HepG2 (cell line): ENCODE measurements around the gene ISOC2. TPM values are rescaled to one million over a fixed set of nuclear protein-coding genes. Genes with fewer than 3 reads are reported as not detected.

Experiments used
- FOSL2 ChIP-seq: sonication (generic); formaldehyde crosslinking; IDR thresholded peaks from 2 replicates; pipeline ENCODE4 v1.4.0; 2020; ENCODE audit warnings: missing genetic modification reagents
- GATAD1 ChIP-seq: IDR thresholded peaks from 2 replicates; pipeline ENCODE4 v1.6.1; 2016; ENCODE audit warnings: missing genetic modification reagents, missing compliant biosample characterization
- HNF4A ChIP-seq: sonication (generic); formaldehyde crosslinking; IDR thresholded peaks from 2 replicates; pipeline ENCODE4 v1.4.0; 2020; ENCODE audit warnings: missing genetic modification reagents
- HNRNPK ChIP-seq: fragments of 200-400 bp; formaldehyde crosslinking; IDR thresholded peaks from 2 replicates; pipeline ENCODE4 v1.6.1; 2018; ENCODE audit warnings: low read length, low read depth, moderate library complexity, mild to moderate bottlenecking; ENCODE audit not compliant: poor library complexity, severe bottlenecking
- KLF6 ChIP-seq: IDR thresholded peaks from 2 replicates; pipeline ENCODE4 v1.8.0; 2016; ENCODE audit warnings: missing biosample characterization, missing genetic modification reagents
- SMC3 ChIP-seq: IDR thresholded peaks from 2 replicates; pipeline ENCODE4 v1.6.1; 2011; ENCODE audit warnings: low read length, improper control_type of control experiment
- THAP11 ChIP-seq: IDR thresholded peaks from 2 replicates; pipeline ENCODE4 v1.6.1; 2016; ENCODE audit warnings: missing biosample characterization, missing genetic modification reagents
- ZNF264 ChIP-seq: sonication (generic); formaldehyde crosslinking; IDR thresholded peaks from 2 replicates; pipeline ENCODE4 v1.4.0; 2020; ENCODE audit warnings: missing genetic modification reagents
- ZNF317 ChIP-seq: sonication (generic); formaldehyde crosslinking; IDR thresholded peaks from 2 replicates; pipeline ENCODE4 v1.5.0; 2020; ENCODE audit warnings: mild to moderate bottlenecking, missing genetic modification reagents
- ZNF746 ChIP-seq: sonication (generic); formaldehyde crosslinking; IDR thresholded peaks from 2 replicates; pipeline ENCODE4 v1.8.0; 2022; ENCODE audit warnings: mild to moderate bottlenecking, missing genetic modification reagents
- ZNF83 ChIP-seq: sonication (generic); formaldehyde crosslinking; IDR thresholded peaks from 2 replicates; pipeline ENCODE4 v1.4.0; 2020; ENCODE audit warnings: missing genetic modification reagents, mild to moderate bottlenecking, borderline replicate concordance
- polyA plus RNA-seq, 8 experiments: library from polyadenylated mRNA; depleted of rRNA in 3 of 8; stranded (reverse) in 7 of 8; unstranded in 1 of 8; fragments of >200 nt; fragmentation: Illumina TruSeq in 4 of 8; extraction: Trizol in 4 of 8; gene quantifications; 2 replicates each; pipeline versions ENCODE4 v1.2.1 to v1.2.3, GENCODE V29; 2011 to 2016; ENCODE audit warnings: low read depth in 4 of 8, missing spikeins in 1 of 8, mixed read lengths in 1 of 8; ENCODE audit not compliant: insufficient read depth in 1 of 8
- total RNA-seq, 5 experiments: library from RNA; depleted of rRNA; stranded (reverse); fragments of >200 nt; fragmentation: Illumina TruSeq; extraction: Trizol; gene quantifications; 2 replicates each; pipeline ENCODE4 v1.2.3, GENCODE V29; 2016; ENCODE audit warnings: low read depth in 1 of 5
- TF ChIP-seq, protein P1 (sequence below): IDR thresholded peaks from 2 replicates; pipeline ENCODE4 v1.6.1; 2012; ENCODE audit warnings: low read depth, low read length, improper control_type of control experiment
- TF ChIP-seq, protein P2 (sequence below): IDR thresholded peaks from 2 replicates; pipeline ENCODE4 v1.6.1; 2016; ENCODE audit warnings: low read depth
- TF ChIP-seq, protein P3 (sequence below): sonication (generic); formaldehyde crosslinking; IDR thresholded peaks from 2 replicates; pipeline ENCODE4 v1.4.0; 2020; ENCODE audit warnings: missing genetic modification reagents
- TF ChIP-seq, protein P4 (sequence below): sonication (generic); formaldehyde crosslinking; IDR thresholded peaks from 2 replicates; pipeline ENCODE4 v1.8.0; 2022; ENCODE audit warnings: missing genetic modification reagents, mild to moderate bottlenecking, borderline replicate concordance
- TF ChIP-seq, protein P5 (sequence below): sonication (generic); formaldehyde crosslinking; IDR thresholded peaks from 2 replicates; pipeline ENCODE4 v1.4.0; 2020; ENCODE audit warnings: mild to moderate bottlenecking, missing genetic modification reagents

The ISOC2 gene
- total and polyA plus RNA-seq, 2 of the 13 experiments (the other 11 are each of a cell fraction or from before 2014, with no cell fraction given), result 76.8 to 105 TPM

DNA sequence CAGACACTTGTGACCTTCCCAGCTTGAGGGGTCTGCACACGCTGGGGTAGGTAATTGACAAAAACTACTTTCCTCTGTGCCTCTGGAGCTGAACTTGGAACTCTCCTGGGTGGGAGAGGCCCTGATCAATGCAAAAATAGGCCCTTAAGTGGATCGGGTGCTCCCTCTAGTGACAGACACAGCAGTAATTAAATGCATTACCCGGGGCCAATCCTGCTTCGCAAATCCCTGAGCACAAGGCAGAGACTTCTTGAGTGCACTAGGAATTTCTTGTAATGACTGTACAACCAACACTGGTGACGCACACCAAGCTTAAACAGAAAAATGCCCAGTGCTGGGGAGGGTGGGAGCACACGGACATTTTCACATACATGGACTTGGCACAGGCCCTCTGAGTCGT, 43.3 kb downstream of the ISOC2 start (continued):
- TF ChIP-seq, protein P1, sequence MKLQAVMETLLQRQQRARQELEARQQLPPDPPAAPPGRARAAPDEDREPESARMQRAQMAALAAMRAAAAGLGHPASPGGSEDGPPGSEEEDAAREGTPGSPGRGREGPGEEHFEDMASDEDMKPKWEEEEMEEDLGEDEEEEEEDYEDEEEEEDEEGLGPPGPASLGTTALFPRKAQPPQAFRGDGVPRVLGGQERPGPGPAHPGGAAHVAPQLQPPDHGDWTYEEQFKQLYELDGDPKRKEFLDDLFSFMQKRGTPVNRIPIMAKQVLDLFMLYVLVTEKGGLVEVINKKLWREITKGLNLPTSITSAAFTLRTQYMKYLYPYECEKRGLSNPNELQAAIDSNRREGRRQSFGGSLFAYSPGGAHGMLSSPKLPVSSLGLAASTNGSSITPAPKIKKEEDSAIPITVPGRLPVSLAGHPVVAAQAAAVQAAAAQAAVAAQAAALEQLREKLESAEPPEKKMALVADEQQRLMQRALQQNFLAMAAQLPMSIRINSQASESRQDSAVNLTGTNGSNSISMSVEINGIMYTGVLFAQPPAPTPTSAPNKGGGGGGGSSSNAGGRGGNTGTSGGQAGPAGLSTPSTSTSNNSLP, result peak; percentile 66; the same call in 1 of the 2 replicates
- peak; percentile 34; the same call in 1 of the 2 replicates for TF ChIP-seq GATAD1 (CRISPR knock-in tag)
- peak; percentile 58 for TF ChIP-seq HNF4A (CRISPR knock-in tag)
- TF ChIP-seq ZNF83 (CRISPR knock-in tag), result no peak
- TF ChIP-seq THAP11 (CRISPR knock-in tag), result 0 out of 2 replicates have a peak, but pooled peaks have one; percentile 17
- no peak for TF ChIP-seq ZNF746
- TF ChIP-seq, protein P2, sequence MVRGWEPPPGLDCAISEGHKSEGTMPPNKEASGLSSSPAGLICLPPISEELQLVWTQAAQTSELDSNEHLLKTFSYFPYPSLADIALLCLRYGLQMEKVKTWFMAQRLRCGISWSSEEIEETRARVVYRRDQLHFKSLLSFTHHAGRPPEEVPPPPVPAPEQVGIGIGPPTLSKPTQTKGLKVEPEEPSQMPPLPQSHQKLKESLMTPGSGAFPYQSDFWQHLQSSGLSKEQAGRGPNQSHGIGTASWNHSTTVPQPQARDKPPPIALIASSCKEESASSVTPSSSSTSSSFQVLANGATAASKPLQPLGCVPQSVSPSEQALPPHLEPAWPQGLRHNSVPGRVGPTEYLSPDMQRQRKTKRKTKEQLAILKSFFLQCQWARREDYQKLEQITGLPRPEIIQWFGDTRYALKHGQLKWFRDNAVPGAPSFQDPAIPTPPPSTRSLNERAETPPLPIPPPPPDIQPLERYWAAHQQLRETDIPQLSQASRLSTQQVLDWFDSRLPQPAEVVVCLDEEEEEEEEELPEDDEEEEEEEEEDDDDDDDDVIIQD (CRISPR knock-in tag), result no peak
- TF ChIP-seq, protein P3, sequence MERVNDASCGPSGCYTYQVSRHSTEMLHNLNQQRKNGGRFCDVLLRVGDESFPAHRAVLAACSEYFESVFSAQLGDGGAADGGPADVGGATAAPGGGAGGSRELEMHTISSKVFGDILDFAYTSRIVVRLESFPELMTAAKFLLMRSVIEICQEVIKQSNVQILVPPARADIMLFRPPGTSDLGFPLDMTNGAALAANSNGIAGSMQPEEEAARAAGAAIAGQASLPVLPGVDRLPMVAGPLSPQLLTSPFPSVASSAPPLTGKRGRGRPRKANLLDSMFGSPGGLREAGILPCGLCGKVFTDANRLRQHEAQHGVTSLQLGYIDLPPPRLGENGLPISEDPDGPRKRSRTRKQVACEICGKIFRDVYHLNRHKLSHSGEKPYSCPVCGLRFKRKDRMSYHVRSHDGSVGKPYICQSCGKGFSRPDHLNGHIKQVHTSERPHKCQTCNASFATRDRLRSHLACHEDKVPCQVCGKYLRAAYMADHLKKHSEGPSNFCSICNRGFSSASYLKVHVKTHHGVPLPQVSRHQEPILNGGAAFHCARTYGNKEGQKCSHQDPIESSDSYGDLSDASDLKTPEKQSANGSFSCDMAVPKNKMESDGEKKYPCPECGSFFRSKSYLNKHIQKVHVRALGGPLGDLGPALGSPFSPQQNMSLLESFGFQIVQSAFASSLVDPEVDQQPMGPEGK, result 0 out of 2 replicates have a peak, but pooled peaks have one; percentile 23
- TF ChIP-seq ZNF317 (CRISPR knock-in tag), result no peak
- TF ChIP-seq, protein P4, sequence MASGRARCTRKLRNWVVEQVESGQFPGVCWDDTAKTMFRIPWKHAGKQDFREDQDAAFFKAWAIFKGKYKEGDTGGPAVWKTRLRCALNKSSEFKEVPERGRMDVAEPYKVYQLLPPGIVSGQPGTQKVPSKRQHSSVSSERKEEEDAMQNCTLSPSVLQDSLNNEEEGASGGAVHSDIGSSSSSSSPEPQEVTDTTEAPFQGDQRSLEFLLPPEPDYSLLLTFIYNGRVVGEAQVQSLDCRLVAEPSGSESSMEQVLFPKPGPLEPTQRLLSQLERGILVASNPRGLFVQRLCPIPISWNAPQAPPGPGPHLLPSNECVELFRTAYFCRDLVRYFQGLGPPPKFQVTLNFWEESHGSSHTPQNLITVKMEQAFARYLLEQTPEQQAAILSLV (CRISPR knock-in tag), result no peak
- peak; percentile 98 for TF ChIP-seq SMC3
- TF ChIP-seq HNRNPK, result no peak
- TF ChIP-seq ZNF264, result peak; percentile 73; the same call in 1 of the 2 replicates
- TF ChIP-seq KLF6 (CRISPR knock-in tag), result 0 out of 2 replicates have a peak, but pooled peaks have one; percentile 47
- peak; percentile 25; the same call in 1 of the 2 replicates for TF ChIP-seq FOSL2 (CRISPR knock-in tag)
- TF ChIP-seq, protein P5, sequence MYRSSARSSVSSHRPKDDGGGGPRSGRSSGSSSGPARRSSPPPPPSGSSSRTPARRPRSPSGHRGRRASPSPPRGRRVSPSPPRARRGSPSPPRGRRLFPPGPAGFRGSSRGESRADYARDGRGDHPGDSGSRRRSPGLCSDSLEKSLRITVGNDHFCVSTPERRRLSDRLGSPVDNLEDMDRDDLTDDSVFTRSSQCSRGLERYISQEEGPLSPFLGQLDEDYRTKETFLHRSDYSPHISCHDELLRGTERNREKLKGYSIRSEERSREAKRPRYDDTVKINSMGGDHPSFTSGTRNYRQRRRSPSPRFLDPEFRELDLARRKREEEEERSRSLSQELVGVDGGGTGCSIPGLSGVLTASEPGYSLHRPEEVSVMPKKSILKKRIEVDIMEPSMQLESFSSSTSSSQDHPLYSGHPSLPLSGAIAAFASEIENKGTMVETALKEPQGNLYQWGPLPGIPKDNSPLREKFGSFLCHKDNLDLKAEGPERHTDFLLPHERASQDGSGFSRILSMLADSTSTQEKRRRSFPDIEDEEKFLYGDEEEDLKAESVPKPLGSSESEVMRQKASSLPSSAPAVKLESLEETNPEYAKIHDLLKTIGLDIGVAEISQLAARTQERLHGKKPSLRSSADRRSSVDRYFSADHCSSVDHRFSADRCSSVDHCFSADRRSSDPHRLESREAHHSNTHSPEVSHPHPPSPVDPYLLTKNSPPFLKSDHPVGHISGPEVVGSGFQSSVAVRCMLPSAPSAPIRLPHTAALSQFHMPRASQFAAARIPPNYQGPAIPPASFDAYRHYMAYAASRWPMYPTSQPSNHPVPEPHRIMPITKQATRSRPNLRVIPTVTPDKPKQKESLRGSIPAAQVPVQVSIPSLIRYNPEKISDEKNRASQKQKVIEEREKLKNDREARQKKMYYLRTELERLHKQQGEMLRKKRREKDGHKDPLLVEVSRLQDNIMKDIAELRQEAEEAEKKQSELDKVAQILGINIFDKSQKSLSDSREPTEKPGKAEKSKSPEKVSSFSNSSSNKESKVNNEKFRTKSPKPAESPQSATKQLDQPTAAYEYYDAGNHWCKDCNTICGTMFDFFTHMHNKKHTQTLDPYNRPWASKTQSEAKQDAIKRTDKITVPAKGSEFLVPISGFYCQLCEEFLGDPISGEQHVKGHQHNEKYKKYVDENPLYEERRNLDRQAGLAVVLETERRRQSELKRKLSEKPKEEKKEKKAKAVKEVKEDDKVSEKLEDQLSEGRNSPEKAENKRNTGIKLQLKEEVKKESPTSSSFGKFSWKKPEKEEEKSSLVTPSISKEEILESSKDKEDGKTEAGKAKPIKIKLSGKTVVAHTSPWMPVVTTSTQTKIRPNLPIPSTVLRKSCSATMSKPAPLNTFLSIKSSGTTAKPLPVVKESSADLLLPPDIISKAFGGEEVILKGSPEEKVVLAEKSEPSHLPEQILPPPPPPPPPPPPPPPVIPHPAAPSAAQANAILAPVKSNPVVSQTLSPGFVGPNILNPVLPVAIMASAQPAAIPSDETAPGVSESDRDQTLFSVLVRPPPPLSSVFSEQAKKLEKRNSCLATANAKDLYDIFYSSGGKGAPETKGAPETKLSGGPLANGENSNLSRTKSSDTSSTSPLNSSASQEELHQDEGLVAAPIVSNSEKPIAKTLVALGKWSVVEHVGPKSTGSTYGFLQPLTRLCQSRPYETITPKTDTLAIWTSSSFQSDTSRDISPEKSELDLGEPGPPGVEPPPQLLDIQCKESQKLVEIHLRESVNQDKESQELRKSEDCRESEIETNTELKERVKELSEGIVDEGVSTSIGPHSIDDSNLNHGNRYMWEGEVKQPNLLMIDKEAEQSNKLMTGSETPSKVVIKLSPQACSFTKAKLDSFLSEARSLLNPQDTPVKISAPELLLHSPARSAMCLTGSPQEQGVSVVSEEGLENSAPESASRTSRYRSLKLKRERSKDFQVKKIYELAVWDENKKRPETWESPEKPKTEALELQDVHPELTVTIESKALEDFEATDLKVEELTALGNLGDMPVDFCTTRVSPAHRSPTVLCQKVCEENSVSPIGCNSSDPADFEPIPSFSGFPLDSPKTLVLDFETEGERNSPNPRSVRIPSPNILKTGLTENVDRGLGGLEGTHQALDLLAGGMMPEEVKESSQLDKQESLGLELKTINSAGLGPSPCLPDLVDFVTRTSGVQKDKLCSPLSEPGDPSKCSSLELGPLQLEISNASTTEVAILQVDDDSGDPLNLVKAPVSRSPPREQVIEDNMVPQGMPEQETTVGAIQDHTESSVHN (CRISPR knock-in tag), result no peak
